HCT116 (cell line): Measurements from ENCODE around the gene FCHSD2.

Experiments used
- POLR2A ChIP-seq: IDR thresholded peaks from 2 replicates; pipeline ENCODE4 v1.7.0; 2011; ENCODE audit warnings: borderline replicate concordance; ENCODE audit not compliant: insufficient read depth, insufficient read length; ENCODE audit errors: extremely low read depth
- POLR2AphosphoS5 ChIP-seq: IDR thresholded peaks from 2 replicates; pipeline ENCODE4 v1.6.1; 2011; ENCODE audit warnings: mild to moderate bottlenecking, low read depth, low read length, moderate library complexity
- SRF ChIP-seq: IDR thresholded peaks from 2 replicates; pipeline ENCODE4 v1.6.1; 2012; ENCODE audit warnings: low read depth
- TF ChIP-seq, protein P1 (sequence below): IDR thresholded peaks from 2 replicates; pipeline ENCODE4 v1.6.1; 2012
- TF ChIP-seq, protein P2 (sequence below), 3 experiments: fragments of 200-600 bp in 1 of 3; sonication (generic) in 1 of 3; IDR thresholded peaks in 2 of 3; conservative IDR thresholded peaks in 1 of 3; 2 replicates each; pipeline ENCODE4 v1.5.1; 2012 to 2017; ENCODE audit warnings: low read depth in 2 of 3, low read length in 2 of 3, antibody characterized with exemption in 1 of 3, borderline replicate concordance in 1 of 3, control low read depth in 1 of 3, mild to moderate bottlenecking in 1 of 3, mixed read lengths in 1 of 3, mixed run types in 1 of 3, moderate library complexity in 1 of 3; ENCODE audit not compliant: insufficient read depth in 1 of 3
- TF ChIP-seq, protein P3 (sequence below): IDR thresholded peaks from 2 replicates; pipeline ENCODE4 v1.6.1; 2012
- TF ChIP-seq, protein P4 (sequence below): IDR thresholded peaks from 2 replicates; pipeline ENCODE4 v1.6.1; 2011; ENCODE audit warnings: mild to moderate bottlenecking, low read length, moderate library complexity; ENCODE audit not compliant: insufficient replicate concordance; ENCODE audit errors: extremely low read depth

DNA sequence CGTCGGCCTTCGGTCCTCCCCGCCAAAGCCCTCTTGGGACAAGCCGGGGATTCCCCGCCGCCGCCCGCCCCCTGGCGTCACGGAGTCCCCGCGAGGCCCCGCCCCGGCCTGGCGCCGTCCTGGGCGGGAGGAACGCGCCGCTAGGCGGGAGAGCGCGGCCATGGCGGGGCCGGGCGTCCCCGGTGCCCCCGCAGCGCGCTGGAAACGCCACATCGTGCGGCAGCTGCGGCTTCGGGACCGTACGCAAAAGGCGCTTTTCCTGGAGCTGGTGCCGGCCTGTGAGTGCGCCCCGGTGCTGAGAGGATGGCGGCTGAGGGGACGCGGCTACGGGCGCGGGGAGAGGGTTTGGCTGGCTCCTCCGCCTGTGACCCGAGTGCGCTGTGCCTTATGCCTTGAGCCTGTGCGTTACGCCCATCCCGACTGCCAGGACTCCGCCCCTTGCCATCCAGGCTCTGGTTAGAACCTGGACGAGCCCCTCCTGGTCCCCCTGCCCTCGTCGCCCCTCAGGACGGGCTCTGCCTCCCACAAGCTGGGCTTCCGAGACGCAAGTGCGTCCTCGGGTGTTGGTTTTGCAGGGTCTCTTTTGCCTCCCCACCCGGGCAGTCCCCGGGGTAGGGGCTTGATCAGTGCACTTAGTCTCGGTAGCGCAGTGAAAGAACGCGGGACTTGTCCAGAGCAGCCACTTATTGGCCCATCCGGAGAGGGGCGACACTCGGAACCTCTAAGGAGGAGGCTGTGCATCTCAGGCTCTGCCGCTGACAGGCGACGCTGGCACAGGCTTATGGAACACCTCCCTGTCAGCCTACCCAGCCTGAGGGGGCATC is 327.6 kb downstream of the FCHSD2 start, which contains the start of gene ATG16L2:
- TF ChIP-seq, protein P1, sequence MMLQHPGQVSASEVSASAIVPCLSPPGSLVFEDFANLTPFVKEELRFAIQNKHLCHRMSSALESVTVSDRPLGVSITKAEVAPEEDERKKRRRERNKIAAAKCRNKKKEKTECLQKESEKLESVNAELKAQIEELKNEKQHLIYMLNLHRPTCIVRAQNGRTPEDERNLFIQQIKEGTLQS = no peak
- TF ChIP-seq, protein P2, sequence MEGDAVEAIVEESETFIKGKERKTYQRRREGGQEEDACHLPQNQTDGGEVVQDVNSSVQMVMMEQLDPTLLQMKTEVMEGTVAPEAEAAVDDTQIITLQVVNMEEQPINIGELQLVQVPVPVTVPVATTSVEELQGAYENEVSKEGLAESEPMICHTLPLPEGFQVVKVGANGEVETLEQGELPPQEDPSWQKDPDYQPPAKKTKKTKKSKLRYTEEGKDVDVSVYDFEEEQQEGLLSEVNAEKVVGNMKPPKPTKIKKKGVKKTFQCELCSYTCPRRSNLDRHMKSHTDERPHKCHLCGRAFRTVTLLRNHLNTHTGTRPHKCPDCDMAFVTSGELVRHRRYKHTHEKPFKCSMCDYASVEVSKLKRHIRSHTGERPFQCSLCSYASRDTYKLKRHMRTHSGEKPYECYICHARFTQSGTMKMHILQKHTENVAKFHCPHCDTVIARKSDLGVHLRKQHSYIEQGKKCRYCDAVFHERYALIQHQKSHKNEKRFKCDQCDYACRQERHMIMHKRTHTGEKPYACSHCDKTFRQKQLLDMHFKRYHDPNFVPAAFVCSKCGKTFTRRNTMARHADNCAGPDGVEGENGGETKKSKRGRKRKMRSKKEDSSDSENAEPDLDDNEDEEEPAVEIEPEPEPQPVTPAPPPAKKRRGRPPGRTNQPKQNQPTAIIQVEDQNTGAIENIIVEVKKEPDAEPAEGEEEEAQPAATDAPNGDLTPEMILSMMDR (IDR thresholded peaks at IDR 0.05 in 2 of 3, conservative IDR thresholded peaks at IDR 0.05 in 1 of 3; ENCODE audit: borderline replicate concordance in 1 of 3, insufficient read depth in 1 of 3, low read depth in 2 of 3, low read length in 2 of 3) = no peak
- TF ChIP-seq POLR2AphosphoS5 (peak; percentile 73), POLR2A (no peak), SRF (no peak)
- TF ChIP-seq, protein P3, sequence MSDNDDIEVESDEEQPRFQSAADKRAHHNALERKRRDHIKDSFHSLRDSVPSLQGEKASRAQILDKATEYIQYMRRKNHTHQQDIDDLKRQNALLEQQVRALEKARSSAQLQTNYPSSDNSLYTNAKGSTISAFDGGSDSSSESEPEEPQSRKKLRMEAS = no peak
- TF ChIP-seq, protein P4, sequence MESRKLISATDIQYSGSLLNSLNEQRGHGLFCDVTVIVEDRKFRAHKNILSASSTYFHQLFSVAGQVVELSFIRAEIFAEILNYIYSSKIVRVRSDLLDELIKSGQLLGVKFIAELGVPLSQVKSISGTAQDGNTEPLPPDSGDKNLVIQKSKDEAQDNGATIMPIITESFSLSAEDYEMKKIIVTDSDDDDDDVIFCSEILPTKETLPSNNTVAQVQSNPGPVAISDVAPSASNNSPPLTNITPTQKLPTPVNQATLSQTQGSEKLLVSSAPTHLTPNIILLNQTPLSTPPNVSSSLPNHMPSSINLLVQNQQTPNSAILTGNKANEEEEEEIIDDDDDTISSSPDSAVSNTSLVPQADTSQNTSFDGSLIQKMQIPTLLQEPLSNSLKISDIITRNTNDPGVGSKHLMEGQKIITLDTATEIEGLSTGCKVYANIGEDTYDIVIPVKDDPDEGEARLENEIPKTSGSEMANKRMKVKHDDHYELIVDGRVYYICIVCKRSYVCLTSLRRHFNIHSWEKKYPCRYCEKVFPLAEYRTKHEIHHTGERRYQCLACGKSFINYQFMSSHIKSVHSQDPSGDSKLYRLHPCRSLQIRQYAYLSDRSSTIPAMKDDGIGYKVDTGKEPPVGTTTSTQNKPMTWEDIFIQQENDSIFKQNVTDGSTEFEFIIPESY = peak; percentile 60
